HG02943 (cell line): ENCODE measurements around the gene MFF.
"Not testable (repeated sequence)": the region's sequence is repeated elsewhere in the genome, so short reads cannot be mapped to it uniquely, and the experiment has no call there.

Source experiments
- ATAC-seq: cut with Tn5 transposase; IDR thresholded peaks from one replicate; pipeline ENCODE4 v1.9.1; 2021; ENCODE audit warnings: mild to moderate bottlenecking, low read depth, moderate library complexity; ENCODE audit not compliant: unreplicated experiment

The MFF gene

DNA sequence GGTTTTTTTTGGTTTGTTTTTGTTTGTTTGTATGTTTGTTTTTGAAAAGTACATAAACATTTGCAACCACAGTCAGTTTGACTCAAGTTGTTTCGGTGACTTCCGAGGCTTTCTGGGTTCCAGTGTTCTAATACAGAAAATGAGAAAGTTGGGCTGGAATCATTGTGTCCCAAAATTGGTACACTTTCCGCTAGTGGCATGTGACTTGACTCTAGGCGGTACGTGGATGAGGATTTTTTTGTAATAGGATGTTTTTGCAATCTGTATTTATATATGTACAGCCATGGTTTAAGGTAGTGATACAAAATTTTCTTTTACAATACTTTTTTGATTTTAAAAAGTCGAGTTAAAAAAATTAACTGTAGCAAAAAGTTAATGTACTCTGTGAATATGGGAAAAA lies 1.7 kb downstream of the MFF start:
- ATAC-seq, result no peak

DNA sequence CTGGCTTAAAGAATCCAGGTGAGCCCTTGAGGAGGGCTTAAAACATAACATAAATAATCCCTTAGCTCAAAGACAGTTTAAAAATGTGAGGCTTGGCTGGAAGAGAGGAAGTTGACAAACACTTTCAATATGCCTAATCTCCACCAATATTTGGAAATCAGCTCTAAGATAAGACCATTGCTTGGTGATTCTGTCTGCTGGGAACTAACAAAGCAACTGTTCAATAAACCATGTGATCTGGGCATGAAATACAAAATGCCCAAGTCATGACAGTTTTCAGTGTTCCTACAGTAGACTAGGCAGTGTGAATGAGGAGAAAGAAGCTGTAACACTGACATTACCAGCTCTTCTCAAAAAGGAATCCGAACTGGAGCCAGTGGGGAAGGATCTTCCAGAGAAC lies 10.7 kb downstream of the MFF start:
- no peak for ATAC-seq

DNA sequence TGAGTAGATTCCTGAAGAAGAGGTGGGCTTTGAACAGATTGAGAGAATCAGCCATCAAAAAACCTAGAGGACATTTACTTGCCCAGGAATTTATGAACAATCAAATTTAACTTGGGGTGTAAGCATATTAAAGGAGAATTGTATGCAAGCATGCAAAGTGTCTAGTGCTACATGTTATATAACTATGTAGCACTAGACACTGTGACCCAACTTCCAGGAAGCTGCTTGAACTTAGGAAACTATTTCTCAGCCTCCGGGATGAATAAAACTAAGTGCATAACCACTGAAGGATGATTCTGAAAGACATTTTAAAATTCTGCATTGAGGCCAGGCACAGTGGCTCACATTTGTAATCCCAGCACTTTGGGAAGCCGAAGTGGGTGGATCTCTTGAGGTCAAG lies 12.4 kb downstream of the MFF start:
- no peak for ATAC-seq

DNA sequence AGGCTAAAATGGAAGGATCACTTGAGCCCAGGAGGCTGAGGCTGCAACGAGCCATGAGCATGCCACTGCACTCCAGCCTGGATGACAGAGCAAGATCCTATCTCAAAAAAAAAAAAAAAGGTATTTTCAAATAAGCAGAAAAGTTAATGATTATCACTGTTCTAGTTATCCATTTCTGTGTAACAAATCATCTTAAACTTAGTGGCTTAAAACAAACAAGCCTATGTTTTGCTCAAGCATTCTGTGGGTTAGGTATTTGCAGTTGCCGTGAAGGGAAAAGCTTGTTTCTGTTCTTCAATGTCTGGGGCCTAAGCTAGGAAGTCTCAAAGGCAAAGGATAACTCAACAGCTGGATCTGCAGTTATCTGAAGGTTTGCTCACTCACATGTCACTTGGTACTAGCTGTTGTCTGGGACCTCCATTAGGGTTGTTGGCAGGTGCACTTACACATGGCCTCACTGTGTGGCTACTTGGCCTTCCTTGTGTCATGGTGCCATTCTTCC lies 14.1 kb downstream of the MFF start:
- no peak for ATAC-seq

DNA sequence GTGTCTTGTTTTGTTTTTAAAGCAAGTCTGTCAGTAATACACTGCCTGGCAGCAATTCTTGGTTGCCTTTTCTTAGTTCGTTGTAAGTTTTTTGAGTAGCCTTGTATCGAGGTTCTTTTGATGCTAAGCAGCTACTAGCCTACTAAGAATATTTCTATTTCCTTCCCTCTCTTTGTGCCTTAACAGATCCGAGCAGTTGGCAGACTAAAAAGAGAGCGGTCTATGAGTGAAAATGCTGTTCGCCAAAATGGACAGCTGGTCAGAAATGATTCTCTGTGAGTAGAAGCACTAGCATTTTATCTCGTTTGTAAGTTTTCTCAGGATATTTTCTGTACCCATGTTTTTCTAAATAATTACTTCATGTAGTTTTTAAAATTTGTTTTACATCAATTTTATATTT lies 15.1 kb downstream of the MFF start:
- ATAC-seq, result no peak

DNA sequence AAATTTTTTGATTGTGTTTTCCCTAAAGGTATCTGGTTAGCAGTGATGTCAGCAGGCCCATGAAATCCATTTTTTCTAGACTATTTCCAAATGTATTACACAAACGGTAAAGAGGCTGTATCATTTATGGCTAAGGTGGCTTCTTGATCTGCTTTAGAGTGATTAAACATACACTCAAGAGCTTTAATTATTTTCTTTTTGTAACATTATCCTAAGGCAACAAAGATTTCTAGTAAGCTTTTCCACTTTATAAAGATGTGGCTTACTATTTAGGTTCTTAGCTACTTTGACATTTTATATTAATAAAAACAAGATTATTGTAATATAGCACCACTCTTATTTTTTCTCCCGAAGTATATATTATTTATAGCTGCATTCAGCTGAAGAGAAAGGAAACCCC lies 16.5 kb downstream of the MFF start:
- no peak for ATAC-seq

DNA sequence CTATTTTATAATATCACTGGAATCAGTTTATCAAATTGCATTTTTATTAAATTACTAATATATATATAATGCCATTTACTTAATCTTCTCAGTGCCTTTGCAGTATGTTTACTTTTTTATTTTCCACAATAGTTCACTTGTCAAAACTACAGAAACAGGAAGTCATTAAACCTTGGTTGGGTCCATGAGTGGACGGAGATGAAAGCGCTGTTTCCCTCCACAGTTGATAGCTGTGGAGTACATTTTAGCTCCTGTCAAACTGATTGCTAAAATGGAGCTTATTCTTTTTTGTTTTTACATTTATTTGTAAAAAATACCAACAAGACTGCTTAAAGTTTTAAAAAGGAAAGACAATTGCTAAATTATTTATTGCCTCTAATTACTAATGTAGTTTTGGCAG lies 19.2 kb downstream of the MFF start:
- ATAC-seq, result no peak

DNA sequence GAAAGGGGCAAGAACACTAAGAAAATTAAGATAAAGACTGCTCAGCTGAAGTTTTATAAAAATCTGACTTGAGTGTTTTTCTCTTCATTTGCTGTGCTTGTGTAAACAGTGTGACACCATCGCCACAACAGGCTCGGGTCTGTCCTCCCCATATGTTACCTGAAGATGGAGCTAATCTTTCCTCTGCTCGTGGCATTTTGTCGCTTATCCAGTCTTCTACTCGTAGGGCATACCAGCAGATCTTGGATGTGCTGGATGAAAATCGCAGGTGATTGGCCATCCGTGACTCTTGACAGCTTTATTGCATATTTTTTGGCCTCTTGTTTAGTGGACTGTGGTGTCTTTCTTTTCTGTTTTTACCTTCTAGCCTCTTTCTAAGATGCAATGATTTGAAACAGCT lies 22.1 kb downstream of the MFF start:
- no peak for ATAC-seq

DNA sequence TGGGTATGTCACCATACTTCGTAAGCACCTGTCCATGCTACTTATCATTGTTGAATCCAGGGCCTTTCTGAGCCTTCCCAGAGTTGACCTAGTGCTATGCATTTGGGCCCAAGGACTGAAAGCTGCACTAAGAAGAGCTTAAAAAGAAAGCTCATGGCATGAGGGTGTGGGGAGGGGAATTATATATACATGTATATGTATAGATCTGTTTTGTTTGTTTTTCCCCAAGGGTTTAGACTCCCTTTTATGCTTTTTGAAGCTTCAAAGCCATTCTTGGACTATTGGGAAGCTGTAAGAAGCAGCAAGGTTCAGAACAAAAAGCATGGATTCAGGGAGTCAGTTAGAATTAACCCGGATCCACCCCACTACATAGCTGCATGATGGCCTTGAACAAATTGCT lies 23.3 kb downstream of the MFF start:
- ATAC-seq, result no peak

DNA sequence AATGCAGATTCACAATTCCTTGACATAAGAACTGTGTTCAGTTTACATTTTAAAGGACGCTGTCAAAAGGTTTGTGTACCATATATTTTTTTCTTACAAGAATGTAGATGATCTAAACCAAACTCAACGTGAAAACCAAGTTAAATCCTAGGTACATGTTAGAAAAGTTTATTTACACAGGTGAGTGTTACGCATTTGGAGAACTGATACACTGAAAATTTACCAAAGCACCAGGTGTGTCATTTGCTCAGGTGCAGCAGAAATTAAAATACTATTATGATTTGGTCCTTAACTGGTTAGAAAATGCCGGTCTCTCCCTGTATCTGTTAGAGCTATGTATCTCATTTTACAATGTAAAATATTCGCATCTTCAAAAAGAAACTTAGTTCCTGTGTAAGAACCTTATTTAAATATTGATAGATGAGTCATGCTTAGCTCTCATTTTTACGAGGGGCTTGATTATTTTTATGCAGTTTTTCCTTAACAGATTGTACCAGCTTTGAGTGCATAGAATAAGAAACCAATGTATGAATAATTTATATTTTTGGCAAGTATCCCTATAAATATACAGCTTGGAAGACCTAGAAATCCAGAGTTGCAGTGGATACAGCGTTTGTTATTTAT lies 25.1 kb downstream of the MFF start:
- no peak for ATAC-seq

DNA sequence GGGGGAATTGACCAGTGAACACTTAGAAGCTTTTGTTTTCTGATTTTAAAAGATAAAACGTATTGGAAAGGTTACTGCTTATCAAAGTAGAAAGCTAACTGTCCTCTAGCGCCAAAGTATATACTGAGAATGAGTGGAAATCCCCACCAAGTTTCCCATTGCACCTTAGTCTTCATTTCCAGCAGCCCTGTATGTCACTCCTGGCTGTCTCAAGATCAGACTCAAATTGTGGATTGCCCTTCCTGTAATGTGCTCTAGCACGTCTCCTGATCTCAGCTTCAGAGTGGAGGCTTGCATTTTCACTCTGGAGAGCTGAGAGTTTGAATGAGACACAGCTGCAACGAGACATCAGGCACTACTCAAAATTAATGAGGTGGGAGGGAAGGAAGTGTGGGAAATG lies 26.6 kb downstream of the MFF start:
- no peak for ATAC-seq

DNA sequence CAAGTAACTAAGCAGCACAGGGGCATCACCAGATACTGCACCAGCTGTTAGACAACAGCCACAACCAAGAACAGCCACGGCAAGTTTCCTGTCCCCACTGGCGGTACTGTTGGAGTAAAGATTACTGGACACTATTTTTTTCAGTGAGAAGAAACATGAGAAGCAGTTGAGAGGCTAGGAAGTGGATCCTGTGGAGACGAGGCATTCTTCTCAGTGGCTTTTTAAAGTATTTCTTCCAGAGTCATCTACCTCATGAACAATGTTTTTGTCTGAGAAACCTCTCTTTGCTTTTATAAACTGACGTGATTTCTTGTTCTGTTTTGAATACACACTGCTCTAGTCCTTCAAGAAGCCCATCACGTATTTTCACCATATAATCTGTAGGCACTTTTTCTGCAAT lies 35.3 kb downstream of the MFF start:
- no peak for ATAC-seq

DNA sequence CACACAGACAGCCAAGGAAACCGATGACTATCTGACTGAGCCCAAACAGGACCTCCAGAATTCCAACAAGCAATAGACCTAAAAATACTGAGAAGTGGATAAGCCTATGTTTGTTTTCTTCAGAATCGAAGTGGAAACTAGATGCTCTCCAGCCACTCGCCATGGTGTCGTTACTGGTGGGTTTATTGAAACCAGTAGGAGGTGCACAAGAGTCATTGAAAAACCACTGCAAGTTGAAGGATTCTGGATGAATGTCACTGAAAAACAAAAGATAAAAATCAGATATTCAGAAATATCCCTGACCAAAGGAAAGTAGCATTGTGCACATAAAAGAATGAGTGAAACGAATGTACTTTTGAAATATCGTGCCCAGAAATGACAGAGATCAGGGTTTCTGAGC lies 38.7 kb downstream of the MFF start:
- ATAC-seq, result no peak

DNA sequence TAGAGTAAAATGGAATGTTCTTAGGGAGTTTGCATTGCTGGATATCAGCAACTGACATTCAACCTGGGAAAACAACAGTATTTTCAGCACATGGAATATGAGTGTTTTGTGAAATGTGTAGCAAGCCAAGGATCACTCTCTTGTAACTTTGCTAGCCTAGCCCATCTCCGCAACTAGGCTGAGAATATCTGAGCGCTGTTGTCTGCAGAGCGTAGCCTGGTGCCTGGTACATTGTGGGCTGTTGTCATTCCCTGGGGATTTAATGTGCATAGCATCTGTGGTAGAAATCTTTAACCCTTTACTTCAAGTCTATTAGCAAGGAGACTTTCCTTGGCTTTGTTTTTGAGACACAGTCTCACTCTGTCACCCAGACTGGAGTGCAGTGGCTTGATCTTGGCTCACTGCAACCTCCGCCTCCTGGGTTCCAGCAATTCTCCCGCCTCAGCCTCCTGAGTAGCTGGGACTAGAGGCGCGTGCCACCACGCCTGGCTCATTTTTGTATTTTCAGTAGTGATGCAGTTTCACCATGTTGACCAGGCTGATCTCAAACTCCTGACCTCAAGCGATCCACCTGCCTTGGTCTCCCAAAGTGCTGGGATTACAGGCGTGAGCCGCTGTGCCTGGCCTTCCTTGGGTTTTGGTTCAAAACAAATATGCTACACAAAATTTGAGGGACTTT lies 39.7 kb downstream of the MFF start:
- ATAC-seq, result not testable (repeated sequence)

DNA sequence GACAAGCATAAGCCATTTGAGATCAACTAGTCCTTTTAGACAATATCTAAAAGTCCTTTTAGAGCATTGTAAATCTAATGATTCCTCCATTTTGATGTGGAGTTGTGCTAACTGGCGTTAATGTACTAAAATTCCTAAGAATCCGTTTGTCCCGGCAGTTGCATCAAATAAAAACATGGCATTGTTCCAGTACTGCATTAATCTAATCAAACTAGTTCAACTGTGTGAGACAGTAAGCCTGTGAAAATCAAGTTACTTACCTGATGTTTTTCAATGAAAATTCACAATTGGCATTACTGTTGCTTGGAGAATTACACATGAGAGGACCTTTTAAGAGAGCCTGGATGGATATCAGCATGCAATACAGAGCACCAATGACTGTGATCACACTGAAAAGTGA lies 40.8 kb downstream of the MFF start:
- no peak for ATAC-seq

DNA sequence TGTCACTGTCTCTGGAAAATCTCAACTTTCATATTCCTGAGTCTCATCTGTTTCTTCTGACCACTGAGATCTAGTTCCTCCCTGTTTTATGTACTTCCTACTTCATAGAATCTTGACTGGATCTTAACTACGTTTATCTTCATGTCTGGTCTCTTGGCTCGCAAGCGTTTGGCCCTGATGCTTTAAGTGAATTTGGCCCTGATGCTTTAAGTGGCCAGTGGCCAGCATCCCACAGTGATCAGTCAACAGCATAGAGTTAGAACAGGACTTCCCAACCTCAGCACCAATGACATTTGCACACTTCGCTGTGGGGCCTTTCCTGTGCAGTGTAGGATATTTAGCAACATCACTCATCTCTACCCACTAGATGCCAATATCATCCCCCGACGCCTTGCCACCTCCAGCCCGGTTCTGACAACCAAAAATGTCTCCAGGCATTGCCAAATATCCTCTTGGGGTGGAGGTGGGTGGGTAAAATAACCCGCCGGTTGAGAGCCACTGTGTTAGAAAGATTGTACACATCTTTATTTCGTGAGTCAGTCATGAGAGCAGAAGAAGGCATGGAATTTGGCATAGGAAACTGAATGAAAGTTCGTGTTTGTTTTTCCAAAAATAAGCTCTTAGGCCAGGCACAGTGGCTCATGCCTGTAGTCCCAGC lies 41.8 kb downstream of the MFF start:
- ATAC-seq, result no peak

DNA sequence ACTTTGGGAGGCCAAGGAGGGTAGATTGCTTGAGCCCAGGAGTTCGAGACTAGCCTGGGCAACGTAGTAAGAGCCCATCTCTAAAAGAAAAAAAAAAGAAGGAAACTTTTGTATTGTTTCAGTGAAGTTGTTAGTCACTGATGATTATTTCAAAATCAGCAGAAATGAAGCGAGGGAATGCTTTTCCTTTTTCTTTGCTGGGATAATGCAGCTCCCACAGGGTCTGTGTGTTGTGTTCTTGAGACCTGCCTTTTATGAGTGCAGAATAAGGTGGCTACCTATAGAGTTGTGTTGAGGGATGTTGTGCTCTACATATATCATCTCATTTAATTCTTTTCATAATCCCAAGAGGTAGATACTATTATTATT lies 42.4 kb downstream of the MFF start:
- no peak for ATAC-seq

DNA sequence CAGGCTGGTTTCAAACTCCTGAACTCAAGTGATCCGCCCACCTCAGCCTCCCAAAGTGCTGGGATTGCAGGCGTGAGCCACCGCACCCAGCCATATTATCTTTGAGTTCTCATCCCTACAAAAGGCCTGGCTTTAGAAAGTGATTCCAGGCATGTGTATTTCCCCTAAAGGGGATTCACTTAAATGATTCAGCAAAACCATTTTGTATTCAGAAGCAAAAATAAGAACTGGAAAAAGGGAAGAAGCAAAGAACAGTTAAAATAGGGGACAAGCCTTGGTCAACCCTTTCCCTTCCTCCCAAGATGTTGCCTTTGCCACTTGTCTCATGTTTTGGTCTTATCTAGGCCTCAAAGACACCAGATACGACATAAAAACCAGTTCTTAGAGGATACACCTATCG lies 43.5 kb downstream of the MFF start:
- ATAC-seq, result no peak

DNA sequence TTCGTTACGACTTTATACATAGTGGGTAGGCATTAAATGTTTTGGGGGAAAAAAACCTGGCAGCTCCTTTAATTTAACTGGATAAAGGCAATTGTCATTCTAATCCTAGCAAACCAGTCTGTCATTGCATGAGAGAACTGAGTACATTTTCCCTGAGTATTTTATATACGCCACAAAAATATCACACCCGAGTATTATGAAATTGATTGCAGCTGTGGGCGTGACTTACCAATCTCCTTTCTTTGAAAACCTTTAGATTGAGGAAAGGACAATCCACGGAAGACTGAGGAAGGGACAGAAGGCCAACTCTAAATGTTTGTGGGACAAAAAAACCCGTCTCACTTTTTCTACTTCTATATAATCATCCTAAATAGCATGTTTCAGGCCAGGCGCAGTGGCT lies 45.0 kb downstream of the MFF start:
- ATAC-seq, result no peak

DNA sequence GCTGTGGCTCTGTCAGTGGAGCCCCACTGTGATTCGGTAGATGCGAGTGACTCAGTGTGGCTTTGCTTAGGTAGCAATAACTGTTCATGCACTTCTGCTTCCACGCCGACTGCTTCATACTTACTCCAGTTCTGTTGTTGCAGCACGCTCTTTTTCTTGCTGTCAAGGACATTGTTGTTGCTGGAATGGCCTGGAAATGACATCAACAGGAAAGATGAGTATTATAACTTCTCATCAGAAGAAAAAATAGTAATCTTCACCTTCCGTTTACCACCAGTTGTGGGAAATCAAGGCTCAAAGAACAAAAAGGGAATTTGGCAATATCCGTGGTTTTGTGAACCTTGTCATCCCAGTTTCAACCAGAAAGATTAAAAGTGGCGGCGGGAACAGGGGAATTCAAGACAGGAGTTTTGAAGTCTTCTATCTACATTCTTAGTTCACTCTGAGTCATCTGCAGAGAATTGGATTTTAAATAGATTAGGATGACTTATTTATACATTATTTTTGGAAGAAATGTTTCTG lies 45.8 kb downstream of the MFF start:
- no peak for ATAC-seq

DNA sequence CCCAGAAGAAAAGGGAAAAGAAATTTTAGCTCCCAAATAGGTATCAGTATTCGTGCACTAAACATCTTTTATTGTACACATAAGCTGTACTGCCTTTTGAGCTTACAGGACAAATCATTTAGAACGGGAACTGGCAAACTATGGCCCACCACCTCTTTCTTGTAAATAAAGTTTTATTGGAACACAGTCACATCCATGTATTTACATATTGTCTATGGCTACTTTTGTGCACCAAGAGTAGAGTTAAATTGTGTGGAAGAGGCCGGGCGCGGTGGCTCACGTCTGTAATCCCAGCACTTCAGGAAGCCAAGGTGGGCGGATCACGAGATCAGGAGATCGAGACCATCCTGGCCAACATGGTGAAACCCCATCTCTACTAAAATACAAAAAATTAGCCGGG lies 48.3 kb downstream of the MFF start:
- ATAC-seq, result no peak

DNA sequence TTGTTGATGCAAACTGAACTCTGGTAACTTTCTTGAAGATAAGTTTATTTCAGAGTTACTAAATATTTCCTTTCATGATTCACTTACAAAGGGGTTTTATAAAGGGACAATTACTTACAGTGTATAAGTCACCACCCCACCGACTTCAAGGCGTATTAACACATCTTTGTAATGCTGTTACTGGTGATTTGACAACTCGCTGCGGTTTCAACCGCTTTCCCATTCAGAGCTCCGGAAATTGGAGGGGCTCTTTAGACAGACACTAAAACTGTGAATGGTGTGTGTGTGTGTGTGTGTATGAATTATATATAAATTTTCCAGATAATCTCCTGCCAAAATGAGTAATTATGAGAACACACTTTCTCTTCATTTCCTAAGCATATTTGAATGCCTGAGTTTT lies 49.1 kb downstream of the MFF start:
- ATAC-seq, result no peak
